NCI-H1694 treated with DMSO at 0.1 percent for 48 hours (cell line): ENCODE results near the gene F2R.
"Not testable (repeated sequence)": the region's sequence is repeated elsewhere in the genome, so short reads cannot be mapped to it uniquely, and the experiment has no call there.

Experiments
- DNase-seq: peaks from one replicate; lab custom pipeline; 2025; lab: John Stamatoyannopoulos, UW

Gene F2R

DNA sequence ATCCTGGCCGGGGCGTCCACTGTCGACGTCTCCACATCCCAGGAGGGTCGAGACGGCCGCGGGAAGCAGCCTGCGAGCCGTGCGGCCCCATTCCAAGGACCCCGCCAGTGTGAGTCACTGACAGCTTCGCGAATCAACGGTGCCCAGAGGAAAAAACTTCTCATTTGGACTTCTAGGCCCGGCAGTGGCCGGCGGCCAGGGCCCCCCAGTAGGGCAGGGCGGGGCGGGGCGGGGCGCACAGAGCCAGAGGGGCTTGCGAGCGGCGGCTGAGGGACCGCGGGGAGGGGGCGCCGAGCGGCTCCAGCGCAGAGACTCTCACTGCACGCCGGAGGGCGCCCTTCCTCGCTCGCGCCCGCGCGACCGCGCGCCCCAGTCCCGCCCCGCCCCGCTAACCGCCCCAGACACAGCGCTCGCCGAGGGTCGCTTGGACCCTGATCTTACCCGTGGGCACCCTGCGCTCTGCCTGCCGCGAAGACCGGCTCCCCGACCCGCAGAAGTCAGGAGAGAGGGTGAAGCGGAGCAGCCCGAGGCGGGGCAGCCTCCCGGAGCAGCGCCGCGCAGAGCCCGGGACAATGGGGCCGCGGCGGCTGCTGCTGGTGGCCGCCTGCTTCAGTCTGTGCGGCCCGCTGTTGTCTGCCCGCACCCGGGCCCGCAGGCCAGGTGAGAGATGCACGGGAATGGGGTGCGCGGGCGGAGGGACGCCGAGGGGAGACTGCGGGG, at the start of gene F2R:
F2R (plus strand) TSS at position 391 of the 720 bp plus-strand sequence; CDS start at position 573, 182 bp downstream.
- peak; percentile 36 for DNase-seq

- DNase-seq, result no peak
These were observed 48.4 kb upstream of the F2R start for GRCh38 chr5:76667495-76667894.

- no peak for DNase-seq
These were observed 46.7 kb upstream of the F2R start for GRCh38 chr5:76669245-76669644.

- DNase-seq, result no peak
These were observed 45.4 kb upstream of the F2R start for GRCh38 chr5:76670508-76670907.

- no peak for DNase-seq
These were observed 43.7 kb upstream of the F2R start for GRCh38 chr5:76672242-76672641.

GRCh38 chr5:76673125-76673524, 42.8 kb upstream of the F2R start:
- no peak for DNase-seq

DNA sequence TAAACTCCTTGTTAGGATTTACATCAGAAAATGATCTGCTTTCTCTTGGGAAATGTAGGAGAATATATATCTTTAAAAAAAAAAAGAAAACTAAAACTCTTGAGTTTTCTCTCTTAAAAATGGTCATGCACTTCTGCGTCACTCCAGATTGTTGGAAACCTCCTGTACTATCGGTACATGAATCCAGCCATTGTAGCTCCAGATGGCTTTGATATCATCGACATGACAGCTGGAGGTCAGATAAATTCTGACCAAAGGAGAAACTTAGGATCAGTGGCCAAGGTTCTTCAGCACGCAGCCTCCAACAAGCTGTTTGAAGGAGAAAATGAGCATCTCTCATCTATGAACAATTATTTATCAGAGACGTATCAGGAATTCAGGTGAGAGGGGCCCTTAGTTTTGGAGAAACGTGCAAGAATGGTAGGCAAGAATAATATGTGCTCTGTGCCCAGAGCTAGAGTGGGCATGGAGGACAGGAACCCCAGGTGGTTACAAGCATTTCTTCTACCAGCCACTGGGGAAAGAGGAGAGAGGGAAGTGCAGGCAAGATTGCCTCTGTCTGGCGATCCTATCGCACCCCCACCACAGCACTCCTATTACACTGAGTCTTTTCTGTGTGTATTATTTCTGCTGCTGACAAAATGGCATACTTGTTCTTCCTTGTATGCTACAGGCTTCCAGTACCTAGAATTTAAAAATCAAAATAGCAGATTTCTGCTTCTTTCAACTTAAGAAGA, 41.4 kb upstream of the F2R start:
- DNase-seq, result no peak

GRCh38 chr5:76675364-76675763, 40.6 kb upstream of the F2R start:
- DNase-seq, result no peak

DNA sequence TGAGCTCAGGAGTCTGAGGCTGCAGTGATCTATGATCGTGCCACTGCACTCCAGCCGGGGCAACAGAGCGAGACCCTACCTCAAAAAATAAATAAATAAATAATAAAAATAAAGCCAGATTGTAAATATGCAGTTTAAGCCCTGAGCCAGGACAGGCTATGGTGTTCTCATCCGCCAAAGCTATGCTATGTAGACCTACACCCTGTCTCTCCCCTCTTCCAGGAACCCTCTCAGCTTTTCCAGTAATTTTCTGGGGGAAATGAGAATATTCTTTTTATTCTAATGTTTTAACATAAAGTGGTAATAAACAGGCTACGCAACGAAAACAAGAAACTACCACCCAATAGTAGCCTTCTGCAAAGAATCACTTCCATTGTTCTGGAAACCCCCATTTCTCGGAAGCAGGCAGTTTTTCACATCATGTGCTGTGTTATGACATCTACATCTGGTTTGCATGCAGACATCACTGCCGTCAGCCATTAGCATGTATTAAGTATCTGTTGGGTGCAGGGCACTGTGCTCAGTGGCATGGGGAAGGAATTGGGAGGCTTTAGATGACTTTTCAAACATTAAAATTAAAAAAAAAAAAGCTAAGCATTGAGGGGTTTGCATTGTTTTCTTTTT, 38.0 kb upstream of the F2R start:
- DNase-seq, result no peak

DNA sequence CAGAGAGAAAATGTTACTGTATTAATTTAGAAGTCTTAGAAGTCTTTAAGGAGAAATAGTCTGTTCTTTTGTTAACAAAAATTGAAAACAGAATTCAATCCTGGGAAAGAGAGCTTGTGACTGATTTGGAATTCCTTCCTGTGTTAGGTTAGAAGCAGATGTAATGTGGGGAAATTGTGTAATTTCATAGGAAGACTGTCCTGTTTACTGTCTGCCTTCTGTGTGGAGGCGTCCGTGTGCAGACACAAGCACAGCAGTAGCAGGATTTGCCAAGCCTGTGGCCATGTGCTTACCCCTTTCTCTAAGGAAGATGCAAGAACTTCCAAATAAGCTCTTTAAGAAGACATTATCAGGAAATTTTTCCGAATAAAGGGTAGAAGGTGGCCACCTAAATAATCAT, 36.7 kb upstream of the F2R start:
- DNase-seq, result no peak

DNA sequence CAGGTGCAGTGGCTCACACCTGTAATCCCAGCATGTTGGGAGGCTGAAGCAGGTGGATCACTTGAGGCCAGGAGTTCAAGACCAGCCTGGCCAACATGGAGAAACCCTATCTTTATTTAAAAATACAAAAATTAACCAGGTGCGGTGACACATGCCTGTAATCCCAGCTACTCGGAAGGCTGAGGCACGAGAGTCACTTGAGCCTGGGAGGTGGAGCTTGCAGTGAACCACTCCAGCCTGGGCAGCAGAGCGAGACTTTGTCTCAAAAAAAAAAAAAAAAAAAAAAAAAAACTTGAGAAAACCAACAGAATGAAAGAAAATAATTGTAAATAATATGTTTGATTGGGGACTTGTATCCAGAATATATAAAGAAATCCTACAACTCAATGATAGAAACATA, 35.1 kb upstream of the F2R start:
- not testable (repeated sequence) for DNase-seq

DNA sequence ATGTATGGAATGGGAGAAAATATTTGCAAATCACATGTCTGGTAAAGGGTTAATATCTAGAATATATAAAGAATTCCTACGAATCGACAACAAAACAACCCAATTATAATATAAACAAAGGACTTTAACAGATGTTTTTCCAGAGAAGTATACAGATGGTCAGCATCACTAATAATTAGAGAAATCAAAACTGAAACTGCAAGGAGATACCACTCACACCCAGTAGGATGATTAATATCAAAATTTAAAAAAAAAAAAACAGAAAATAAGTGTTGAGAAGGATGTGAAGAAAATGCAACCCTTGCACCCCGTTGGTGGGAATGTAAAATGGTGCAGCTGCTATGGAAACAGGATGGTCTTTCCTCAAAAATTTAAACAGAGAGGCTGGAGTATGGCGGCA, 34.6 kb upstream of the F2R start:
- DNase-seq, result no peak

DNA sequence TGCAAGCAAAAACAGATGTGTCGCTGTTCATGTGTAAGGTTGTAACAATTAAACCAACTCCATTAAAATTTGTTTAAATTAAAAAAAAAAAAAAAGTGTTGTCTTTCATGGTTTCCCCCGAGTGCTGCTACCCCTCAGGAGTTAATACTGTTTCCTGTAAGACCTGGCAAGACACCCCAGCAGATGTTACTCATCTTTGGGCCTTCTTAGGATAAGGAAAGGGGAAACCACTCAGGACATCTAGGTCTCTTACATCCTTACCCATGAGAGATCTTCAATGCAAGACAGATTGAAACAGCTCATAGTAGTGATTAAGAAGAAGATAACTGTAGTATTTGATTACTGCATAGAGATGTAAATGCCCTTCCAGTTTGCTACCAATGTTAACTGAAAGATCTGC, 33.5 kb upstream of the F2R start:
- DNase-seq, result no peak

- DNase-seq, result no peak
These were observed 31.9 kb upstream of the F2R start for GRCh38 chr5:76683816-76684731.

DNA sequence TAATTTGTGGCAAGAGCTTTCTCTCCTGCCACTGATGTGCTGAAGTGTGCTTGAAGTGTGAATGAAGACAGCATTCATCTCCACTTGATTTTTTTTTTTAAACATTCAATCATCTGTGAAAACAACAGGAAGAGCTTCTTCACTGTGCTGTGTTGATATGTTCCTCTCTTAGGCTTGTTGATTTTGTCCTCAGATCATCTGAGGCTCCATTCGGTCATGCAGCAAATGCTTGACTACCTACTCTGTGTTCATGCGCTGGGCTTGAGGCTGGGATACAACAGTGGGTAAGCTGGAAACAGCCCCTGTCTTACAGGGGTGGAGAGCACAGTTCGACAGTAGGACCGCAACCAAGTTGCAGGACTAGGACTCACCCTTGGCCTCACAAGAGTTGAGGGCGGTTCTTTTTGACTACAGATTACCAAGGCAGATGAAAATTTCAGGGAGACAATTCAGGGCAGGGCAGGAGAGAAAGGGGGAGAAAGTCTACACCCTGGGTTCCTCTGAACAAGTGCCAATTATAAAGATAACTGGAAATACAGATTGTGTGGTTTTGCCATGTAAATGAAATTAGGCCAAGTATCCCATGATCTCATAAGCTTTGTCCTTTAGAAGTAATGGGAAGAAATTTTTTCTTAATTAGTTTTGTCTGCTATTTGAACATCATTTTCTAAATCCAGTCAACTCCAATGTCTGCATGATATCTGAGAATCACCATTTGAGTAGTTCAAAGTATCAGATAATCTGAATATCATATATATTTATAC, 31.0 kb upstream of the F2R start:
- DNase-seq, result no peak

GRCh38 chr5:76685704-76686103, 30.2 kb upstream of the F2R start:
- DNase-seq, result no peak

DNA sequence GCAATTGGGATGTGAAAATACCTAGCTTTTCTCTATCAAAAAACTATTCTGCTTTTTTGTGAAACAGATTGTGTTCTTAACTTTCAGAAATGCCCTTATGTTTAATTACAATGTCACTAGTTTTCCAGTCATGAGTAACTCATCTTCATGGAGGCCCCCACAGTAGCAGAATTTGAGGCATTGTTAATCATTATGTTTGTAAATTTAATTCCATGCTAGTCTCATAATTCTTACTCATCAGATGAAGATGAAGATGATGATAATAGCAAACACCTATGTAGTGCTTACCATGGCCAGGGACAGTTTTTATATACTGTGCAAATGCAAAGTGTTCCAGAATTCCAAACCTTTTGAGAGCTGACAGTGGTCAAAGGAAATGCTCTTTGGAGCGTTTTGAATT, 27.7 kb upstream of the F2R start:
- no peak for DNase-seq

DNA sequence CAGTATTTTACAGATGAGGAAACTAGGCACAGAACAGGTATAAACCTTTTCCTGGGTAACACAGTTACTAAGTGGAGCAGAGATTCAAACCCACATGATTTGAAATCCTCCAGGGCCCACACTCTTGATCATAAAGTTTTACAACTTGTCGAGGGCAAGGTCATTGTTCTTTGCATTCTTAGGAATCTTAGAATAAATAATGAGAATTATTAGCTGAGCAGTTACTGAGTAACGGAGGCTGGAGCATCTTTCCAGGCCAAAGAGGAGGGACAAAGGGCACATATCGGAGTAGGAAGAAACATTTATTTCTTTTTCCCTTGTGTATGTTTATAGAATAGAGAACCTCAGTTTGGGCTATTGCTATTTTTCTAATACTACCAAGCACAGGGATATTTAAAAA, 27.1 kb upstream of the F2R start:
- DNase-seq, result no peak

- no peak for DNase-seq
These were observed 26.4 kb upstream of the F2R start for GRCh38 chr5:76689321-76690036.

DNA sequence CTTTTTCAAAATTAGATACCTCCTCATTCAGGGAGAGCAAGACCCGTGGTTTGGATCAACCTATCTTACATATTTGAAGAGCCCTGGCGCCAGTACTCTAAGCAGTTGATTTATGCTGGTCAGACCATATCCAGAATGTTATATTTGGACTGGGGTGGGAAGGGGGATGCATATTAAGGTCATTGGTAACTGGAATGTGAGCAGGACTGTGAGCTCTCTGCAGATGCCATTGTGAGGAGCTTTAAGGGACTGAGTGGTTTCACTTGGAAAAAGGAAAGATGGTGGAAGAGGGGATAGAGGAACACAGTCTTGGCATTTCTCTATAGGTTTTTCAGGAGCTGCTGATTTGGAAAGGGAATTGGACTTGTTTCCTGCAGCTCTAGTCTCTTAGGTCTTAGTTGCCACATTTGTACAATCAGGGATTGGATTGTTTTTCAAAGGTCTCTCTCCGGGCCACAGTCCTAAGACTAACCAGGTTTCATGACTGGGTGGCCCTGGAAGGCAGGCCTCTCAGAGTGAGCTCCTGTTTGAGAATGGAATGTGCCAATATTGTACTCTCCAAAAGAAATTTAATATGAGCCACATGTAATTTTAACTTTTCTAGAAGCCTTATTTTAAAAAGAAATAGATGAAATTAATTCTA, 25.8 kb upstream of the F2R start:
- no peak for DNase-seq
